ENCODE data around the gene FNDC10.

Gene FNDC10

GRCh38 chr1:1631782-1632420 is 32.0 kb upstream of the FNDC10 start, which contains the start of gene MMP23B:
Gene MMP23B (plus strand): TSS chr1:1632173. CDS start chr1:1632219, 46 bp downstream.
- no peak within 1 kb of the TSS for H2AFZ ChIP-seq (ENCODE audit: low read depth, low read length)
- no peaks in the 10 kb centered on the region for H3K4me1 ChIP-seq (ENCODE audit: insufficient read depth, low read length)
- H3K9me3 ChIP-seq (ENCODE audit: low read length) = no peaks in the 10 kb centered on the region
- no peak within 1 kb of the TSS for H3K4me3 ChIP-seq (ENCODE audit: low read length)
- no peaks in the 10 kb centered on the region for H3K27me3 ChIP-seq (ENCODE audit: insufficient read depth, low read length)
- H3K36me3 ChIP-seq (ENCODE audit: insufficient read depth, low read length) = peaks cover 20% of the 10 kb centered on the region

- Histone ChIP-seq H3K4me3 (ENCODE audit: low read length) (no peak overlapping the region), H3K9me3 (ENCODE audit: low read length) (no peaks in the 10 kb centered on the region), H2AFZ (ENCODE audit: low read depth, low read length) (no peak overlapping the region), H3K36me3 (ENCODE audit: insufficient read depth, low read length) (peaks cover 17% of the 10 kb centered on the region), H3K27me3 (ENCODE audit: insufficient read depth, low read length) (no peaks in the 10 kb centered on the region), H3K4me1 (ENCODE audit: insufficient read depth, low read length) (no peaks in the 10 kb centered on the region)
These were observed 31.2 kb upstream of the FNDC10 start for GRCh38 chr1:1630965-1631781.

- H2AFZ ChIP-seq (ENCODE audit: low read depth, low read length) = no peak overlapping the region
- peaks cover 17% of the 10 kb centered on the region for H3K36me3 ChIP-seq (ENCODE audit: insufficient read depth, low read length)
- no peak overlapping the region for H3K4me3 ChIP-seq (ENCODE audit: low read length)
- no peaks in the 10 kb centered on the region for H3K9me3 ChIP-seq (ENCODE audit: low read length)
- H3K27me3 ChIP-seq (ENCODE audit: insufficient read depth, low read length) = no peaks in the 10 kb centered on the region
- H3K4me1 ChIP-seq (ENCODE audit: insufficient read depth, low read length) = no peaks in the 10 kb centered on the region
These were observed 30.4 kb upstream of the FNDC10 start for GRCh38 chr1:1630191-1630964.

- H3K4me1 ChIP-seq (ENCODE audit: insufficient read depth, low read length) = no peaks in the 10 kb centered on the region
- no peak overlapping the region for H2AFZ ChIP-seq (ENCODE audit: low read depth, low read length)
- no peak overlapping the region for H3K4me3 ChIP-seq (ENCODE audit: low read length)
- H3K27me3 ChIP-seq (ENCODE audit: insufficient read depth, low read length) = no peaks in the 10 kb centered on the region
- no peaks in the 10 kb centered on the region for H3K9me3 ChIP-seq (ENCODE audit: low read length)
- H3K36me3 ChIP-seq (ENCODE audit: insufficient read depth, low read length) = peaks cover 17% of the 10 kb centered on the region
These were observed 29.7 kb upstream of the FNDC10 start for GRCh38 chr1:1629430-1630190.

- peaks cover 17% of the 10 kb centered on the region for H3K36me3 ChIP-seq (ENCODE audit: insufficient read depth, low read length)
- no peaks in the 10 kb centered on the region for H3K4me1 ChIP-seq (ENCODE audit: insufficient read depth, low read length)
- H3K4me3 ChIP-seq (ENCODE audit: low read length) = no peak overlapping the region
- H2AFZ ChIP-seq (ENCODE audit: low read depth, low read length) = no peak overlapping the region
- H3K27me3 ChIP-seq (ENCODE audit: insufficient read depth, low read length) = no peaks in the 10 kb centered on the region
- no peaks in the 10 kb centered on the region for H3K9me3 ChIP-seq (ENCODE audit: low read length)
These were observed 29.0 kb upstream of the FNDC10 start for GRCh38 chr1:1628754-1629429.

- H3K36me3 ChIP-seq (ENCODE audit: insufficient read depth, low read length) = peaks cover 19% of the 10 kb centered on the region
- H3K4me1 ChIP-seq (ENCODE audit: insufficient read depth, low read length) = no peaks in the 10 kb centered on the region
- H3K4me3 ChIP-seq (ENCODE audit: low read length) = no peak overlapping the region
- no peak overlapping the region for H2AFZ ChIP-seq (ENCODE audit: low read depth, low read length)
- H3K9me3 ChIP-seq (ENCODE audit: low read length) = no peaks in the 10 kb centered on the region
- no peaks in the 10 kb centered on the region for H3K27me3 ChIP-seq (ENCODE audit: insufficient read depth, low read length)
These were observed 28.2 kb upstream of the FNDC10 start for GRCh38 chr1:1627829-1628753.

- H3K27me3 ChIP-seq (ENCODE audit: insufficient read depth, low read length) = no peaks in the 10 kb centered on the region
- H3K36me3 ChIP-seq (ENCODE audit: insufficient read depth, low read length) = peaks cover 19% of the 10 kb centered on the region
- no peaks in the 10 kb centered on the region for H3K4me1 ChIP-seq (ENCODE audit: insufficient read depth, low read length)
- no peaks in the 10 kb centered on the region for H3K9me3 ChIP-seq (ENCODE audit: low read length)
- no peak overlapping the region for H3K4me3 ChIP-seq (ENCODE audit: low read length)
- no peak overlapping the region for H2AFZ ChIP-seq (ENCODE audit: low read depth, low read length)
These were observed 27.4 kb upstream of the FNDC10 start for GRCh38 chr1:1627261-1627828.

GRCh38 chr1:1626207-1627141 is 26.5 kb upstream of the FNDC10 start:
- Histone ChIP-seq H3K27me3 (ENCODE audit: insufficient read depth, low read length) (no peaks in the 10 kb centered on the region), H2AFZ (ENCODE audit: low read depth, low read length) (no peak overlapping the region), H3K4me1 (ENCODE audit: insufficient read depth, low read length) (no peaks in the 10 kb centered on the region), H3K9me3 (ENCODE audit: low read length) (no peaks in the 10 kb centered on the region), H3K36me3 (ENCODE audit: insufficient read depth, low read length) (peaks cover 19% of the 10 kb centered on the region), H3K4me3 (ENCODE audit: low read length) (no peak overlapping the region)

GRCh38 chr1:1625824-1626206 is 25.9 kb upstream of the FNDC10 start:
- Histone ChIP-seq H3K9me3 (ENCODE audit: low read length) (no peaks in the 10 kb centered on the region), H3K4me3 (ENCODE audit: low read length) (no peak overlapping the region), H2AFZ (ENCODE audit: low read depth, low read length) (no peak overlapping the region), H3K27me3 (ENCODE audit: insufficient read depth, low read length) (no peaks in the 10 kb centered on the region), H3K4me1 (ENCODE audit: insufficient read depth, low read length) (no peaks in the 10 kb centered on the region), H3K36me3 (ENCODE audit: insufficient read depth, low read length) (peaks cover 19% of the 10 kb centered on the region)

GRCh38 chr1:1625404-1625775 is 25.5 kb upstream of the FNDC10 start:
- no peak overlapping the region for H2AFZ ChIP-seq (ENCODE audit: low read depth, low read length)
- H3K9me3 ChIP-seq (ENCODE audit: low read length) = no peaks in the 10 kb centered on the region
- no peak overlapping the region for H3K4me3 ChIP-seq (ENCODE audit: low read length)

More at GRCh38 chr1:1625404-1625775, 25.5 kb upstream of the FNDC10 start:
- Histone ChIP-seq H3K4me1 (ENCODE audit: insufficient read depth, low read length) (no peaks in the 10 kb centered on the region), H3K27me3 (ENCODE audit: insufficient read depth, low read length) (no peaks in the 10 kb centered on the region), H3K36me3 (ENCODE audit: insufficient read depth, low read length) (peaks cover 19% of the 10 kb centered on the region)
